ENCODE results near the gene ADAMTS6. TPM values are rescaled to one million over a fixed set of nuclear protein-coding genes. Genes with fewer than 3 reads are reported as not detected.

Gene ADAMTS6
- total RNA-seq, 3 donors from 2014 or later: 0.69 to 3.6 (median 1.4) TPM

DNA sequence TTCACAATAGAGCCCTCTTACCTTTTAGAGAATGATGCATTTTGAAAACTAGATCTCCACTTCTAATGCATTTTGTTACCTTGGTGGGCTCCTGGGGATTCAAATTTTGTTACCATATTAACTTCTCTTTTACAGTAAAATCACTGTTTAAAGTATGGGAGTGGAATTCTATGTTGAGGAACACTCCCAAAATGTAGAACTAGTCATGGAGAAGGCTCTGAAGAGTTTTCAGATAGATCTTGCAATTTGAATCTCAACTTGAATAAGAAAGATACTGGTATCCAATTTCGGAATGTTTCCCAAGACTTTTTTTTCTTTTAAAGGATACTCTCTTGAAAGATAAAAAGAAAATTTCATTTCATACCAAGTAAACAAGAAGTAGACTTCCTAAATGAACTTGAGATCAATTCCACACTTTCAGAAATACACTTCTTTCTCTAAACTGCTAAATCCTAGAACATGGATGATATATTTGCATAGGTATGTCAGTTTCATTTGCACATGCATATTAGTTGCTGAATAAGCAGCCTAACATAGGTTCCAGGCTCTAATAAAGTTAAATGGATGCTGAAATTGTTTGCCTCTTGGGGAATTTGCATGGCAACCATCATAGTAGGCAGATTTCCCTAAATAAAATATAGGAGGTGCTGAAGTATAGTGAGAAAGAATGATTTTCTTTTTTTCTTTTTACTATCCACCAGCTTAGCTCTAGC, 205.4 kb downstream of the ADAMTS6 start:
- TF ChIP-seq, protein P1, sequence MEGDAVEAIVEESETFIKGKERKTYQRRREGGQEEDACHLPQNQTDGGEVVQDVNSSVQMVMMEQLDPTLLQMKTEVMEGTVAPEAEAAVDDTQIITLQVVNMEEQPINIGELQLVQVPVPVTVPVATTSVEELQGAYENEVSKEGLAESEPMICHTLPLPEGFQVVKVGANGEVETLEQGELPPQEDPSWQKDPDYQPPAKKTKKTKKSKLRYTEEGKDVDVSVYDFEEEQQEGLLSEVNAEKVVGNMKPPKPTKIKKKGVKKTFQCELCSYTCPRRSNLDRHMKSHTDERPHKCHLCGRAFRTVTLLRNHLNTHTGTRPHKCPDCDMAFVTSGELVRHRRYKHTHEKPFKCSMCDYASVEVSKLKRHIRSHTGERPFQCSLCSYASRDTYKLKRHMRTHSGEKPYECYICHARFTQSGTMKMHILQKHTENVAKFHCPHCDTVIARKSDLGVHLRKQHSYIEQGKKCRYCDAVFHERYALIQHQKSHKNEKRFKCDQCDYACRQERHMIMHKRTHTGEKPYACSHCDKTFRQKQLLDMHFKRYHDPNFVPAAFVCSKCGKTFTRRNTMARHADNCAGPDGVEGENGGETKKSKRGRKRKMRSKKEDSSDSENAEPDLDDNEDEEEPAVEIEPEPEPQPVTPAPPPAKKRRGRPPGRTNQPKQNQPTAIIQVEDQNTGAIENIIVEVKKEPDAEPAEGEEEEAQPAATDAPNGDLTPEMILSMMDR (IDR thresholded peaks at IDR 0.05): no peak
- intact Hi-C loops (cut with DNase I, micrococcal nuclease): no loop called here
- DNase-seq (no peak), ATAC-seq (no peak)
- no peaks in the 10 kb centered on the region for H3K36me3 ChIP-seq (ENCODE audit: low read depth)
- H3K9me3 ChIP-seq: no peaks in the 10 kb centered on the region
- H3K4me3 ChIP-seq: no peak overlapping the region
- H3K4me1 ChIP-seq (ENCODE audit: low read depth): no peaks in the 10 kb centered on the region

GRCh38 chr5:65271906-65272305, 209.8 kb downstream of the ADAMTS6 start:
- no peak for DNase-seq
- no peaks in the 10 kb centered on the region for H3K36me3 ChIP-seq (ENCODE audit: low read depth)
- no peaks in the 10 kb centered on the region for H3K4me1 ChIP-seq (ENCODE audit: low read depth)
- intact Hi-C loops (cut with DNase I, micrococcal nuclease): no loop called here
- H3K9me3 ChIP-seq: no peaks in the 10 kb centered on the region
- TF ChIP-seq, protein P1 (IDR thresholded peaks at IDR 0.05): no peak
- no peak for ATAC-seq
- no peak overlapping the region for H3K4me3 ChIP-seq

DNA sequence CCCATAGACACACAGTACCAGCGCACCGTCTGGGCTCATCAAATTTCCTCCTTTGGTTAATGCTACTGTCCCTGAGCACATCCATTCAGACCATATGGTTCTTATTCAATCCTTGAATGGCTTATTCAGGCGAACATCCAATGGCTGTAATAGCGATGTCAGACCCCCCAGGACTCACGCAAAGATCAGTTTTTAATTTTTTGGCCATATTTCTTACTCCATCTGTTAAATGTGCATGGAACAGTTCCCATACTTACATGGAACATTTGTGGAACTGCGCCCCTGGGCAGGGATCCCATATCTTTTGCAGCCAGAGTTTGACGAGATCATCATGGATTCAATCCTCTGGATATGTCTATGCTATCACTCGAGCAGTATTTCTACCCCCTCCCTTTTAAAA, 213.2 kb downstream of the ADAMTS6 start:
- no peaks in the 10 kb centered on the region for H3K4me1 ChIP-seq (ENCODE audit: low read depth)
- no peaks in the 10 kb centered on the region for H3K9me3 ChIP-seq
- TF ChIP-seq, protein P1 (IDR thresholded peaks at IDR 0.05): no peak
- intact Hi-C loops (cut with DNase I, micrococcal nuclease): no loop called here
- no peaks in the 10 kb centered on the region for H3K36me3 ChIP-seq (ENCODE audit: low read depth)
- DNase-seq: no peak
- no peak for ATAC-seq
- H3K4me3 ChIP-seq: no peak overlapping the region

DNA sequence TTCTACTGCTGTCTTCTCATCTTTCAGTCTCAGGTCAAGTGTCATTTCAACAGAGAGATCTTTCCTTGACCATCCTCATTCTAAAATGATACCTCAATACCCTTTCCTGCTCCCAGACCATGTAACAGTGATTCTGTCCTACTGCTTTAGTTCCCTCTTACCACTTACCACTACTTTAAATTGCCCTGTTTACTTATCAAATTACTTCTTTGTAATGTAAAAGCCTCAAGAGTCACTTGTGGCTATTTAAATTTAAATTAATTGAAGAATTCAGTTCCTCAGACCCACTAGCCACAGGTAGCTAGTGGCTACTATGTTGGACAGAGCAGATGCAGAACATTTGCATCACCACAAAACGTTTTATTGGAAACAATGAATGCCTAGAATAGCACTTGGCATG, 217.3 kb downstream of the ADAMTS6 start:
- DNase-seq: no peak
- H3K9me3 ChIP-seq: no peaks in the 10 kb centered on the region
- H3K4me3 ChIP-seq: no peak overlapping the region
- H3K4me1 ChIP-seq (ENCODE audit: low read depth): no peaks in the 10 kb centered on the region
- TF ChIP-seq, protein P1 (IDR thresholded peaks at IDR 0.05): no peak
- no peaks in the 10 kb centered on the region for H3K36me3 ChIP-seq (ENCODE audit: low read depth)
- intact Hi-C loops (cut with DNase I, micrococcal nuclease): no loop called here
- ATAC-seq: no peak

- TF ChIP-seq, protein P1 (IDR thresholded peaks at IDR 0.05): no peak
- no peak for DNase-seq
- intact Hi-C loops (cut with DNase I, micrococcal nuclease): no loop called here
Observed at GRCh38 chr5:65263321-65263720, 218.4 kb downstream of the ADAMTS6 start.

More at GRCh38 chr5:65263321-65263720, 218.4 kb downstream of the ADAMTS6 start:
- no peak overlapping the region for H3K4me3 ChIP-seq
- no peaks in the 10 kb centered on the region for H3K4me1 ChIP-seq (ENCODE audit: low read depth)
- no peak for ATAC-seq
- no peaks in the 10 kb centered on the region for H3K36me3 ChIP-seq (ENCODE audit: low read depth)
- no peaks in the 10 kb centered on the region for H3K9me3 ChIP-seq

Measured in mucosa of descending colon (tissue), 3 donors.